Measurements from ENCODE around the gene ETV7. TPM values are rescaled to one million over a fixed set of nuclear protein-coding genes. Genes with fewer than 3 reads are reported as not detected.

The ETV7 gene
- total RNA-seq, 1 donor from 2014 or later, result 5.2 TPM

- no peak for DNase-seq
- Histone ChIP-seq H3K4me1 (no peaks in the 10 kb centered on the region), H3K27me3 (ENCODE audit: low read depth) (no peaks in the 10 kb centered on the region), H3K36me3 (peaks cover 4% of the 10 kb centered on the region), H3K27ac (no peak overlapping the region), H3K4me3 (no peak overlapping the region), H3K9me3 (no peaks in the 10 kb centered on the region)
- ATAC-seq, result no peak
- intact Hi-C loops (cut with DNase I), result no loop called here
- TF ChIP-seq CTCF (IDR thresholded peaks at IDR 0.05), result no peak
Measured at GRCh38 chr6:36378243-36378920, 9.1 kb downstream of the ETV7 start.

GRCh38 chr6:36377594-36377993 is 9.9 kb downstream of the ETV7 start:
- Histone ChIP-seq H3K27ac (no peak overlapping the region), H3K4me1 (no peaks in the 10 kb centered on the region), H3K9me3 (no peaks in the 10 kb centered on the region), H3K27me3 (ENCODE audit: low read depth) (no peaks in the 10 kb centered on the region), H3K36me3 (peaks cover 4% of the 10 kb centered on the region), H3K4me3 (no peak overlapping the region)
- TF ChIP-seq CTCF (IDR thresholded peaks at IDR 0.05), result no peak
- ATAC-seq (no peak), DNase-seq (no peak)
- intact Hi-C loops (cut with DNase I), result no loop called here

GRCh38 chr6:36376742-36377141 is 10.7 kb downstream of the ETV7 start:
- TF ChIP-seq CTCF (IDR thresholded peaks at IDR 0.05), result no peak
- no peaks in the 10 kb centered on the region for H3K27me3 ChIP-seq (ENCODE audit: low read depth)
- H3K4me1 ChIP-seq, result no peaks in the 10 kb centered on the region
- H3K4me3 ChIP-seq, result no peak overlapping the region
- H3K9me3 ChIP-seq, result no peaks in the 10 kb centered on the region
- ATAC-seq (no peak), DNase-seq (no peak)
- intact Hi-C loops (cut with DNase I), result no loop called here
- H3K27ac ChIP-seq, result no peak overlapping the region
- H3K36me3 ChIP-seq, result peaks cover 4% of the 10 kb centered on the region

- no peak for ATAC-seq
- no peaks in the 10 kb centered on the region for H3K4me1 ChIP-seq
- intact Hi-C loops (cut with DNase I), result no loop called here
- no peaks in the 10 kb centered on the region for H3K9me3 ChIP-seq
- H3K36me3 ChIP-seq, result peaks cover 4% of the 10 kb centered on the region
- no peak overlapping the region for H3K27ac ChIP-seq
- no peaks in the 10 kb centered on the region for H3K27me3 ChIP-seq (ENCODE audit: low read depth)
- DNase-seq, result no peak
- TF ChIP-seq CTCF (IDR thresholded peaks at IDR 0.05), result no peak
- no peak overlapping the region for H3K4me3 ChIP-seq
Measured at GRCh38 chr6:36376183-36376582, 11.3 kb downstream of the ETV7 start.

GRCh38 chr6:36375644-36376155 is 11.8 kb downstream of the ETV7 start:
- no peaks in the 10 kb centered on the region for H3K9me3 ChIP-seq
- H3K27me3 ChIP-seq (ENCODE audit: low read depth), result no peaks in the 10 kb centered on the region
- peaks cover 4% of the 10 kb centered on the region for H3K36me3 ChIP-seq
- no peaks in the 10 kb centered on the region for H3K4me1 ChIP-seq
- H3K4me3 ChIP-seq, result no peak overlapping the region
- no peak for DNase-seq
- TF ChIP-seq CTCF (IDR thresholded peaks at IDR 0.05), result no peak
- ATAC-seq, result no peak
- intact Hi-C loops (cut with DNase I), result no loop called here
- H3K27ac ChIP-seq, result no peak overlapping the region
